SH-SY5Y (cell line): ENCODE measurements around the gene MMP24.

Experiments
- GATA2 ChIP-seq: IDR thresholded peaks from 2 replicates; pipeline ENCODE4 v1.6.1; 2011; ENCODE audit warnings: mild to moderate bottlenecking, low read depth, low read length
- GATA3 ChIP-seq: IDR thresholded peaks from 2 replicates; pipeline ENCODE4 v1.6.1; 2011; ENCODE audit warnings: low read depth, mild to moderate bottlenecking, low read length, moderate library complexity

- TF ChIP-seq GATA2 (no peak), GATA3 (no peak)
These were observed 92.1 kb downstream of the MMP24 start for GRCh38 chr20:35318502-35319157.
